Measurements from ENCODE around the gene PLLP. TPM values are rescaled to one million over a fixed set of nuclear protein-coding genes. Genes with fewer than 3 reads are reported as not detected.
A peak's percentile ranks its signal among the peaks of the same experiment; 100 is the strongest.

Gene PLLP
- total RNA-seq, 2 experiments from 2014 or later, result 0.22 TPM; not detected in 1

- no peak for DNase-seq (ENCODE audit: low spot score)
- Histone ChIP-seq H3K4me1 (ENCODE audit: insufficient read depth, low read length, poor library complexity, severe bottlenecking) (peaks cover 34% of the 10 kb centered on the region), H3K79me2 (ENCODE audit: insufficient read depth, low read depth, low read length) (no peaks in the 10 kb centered on the region), H3K27ac (ENCODE audit: low read depth, low read length, poor library complexity, severe bottlenecking) (peak overlapping the region; percentile 88), H3K9me2 (ENCODE audit: insufficient read depth, low read length) (no peaks in the 10 kb centered on the region), H2AFZ (ENCODE audit: low read length) (peak overlapping the region; percentile 53), H3K9me3 (ENCODE audit: low read length) (no peaks in the 10 kb centered on the region; the same call in 1 of the 2 replicates), H3K36me3 (ENCODE audit: insufficient read depth, low read length) (peaks cover 82% of the 10 kb centered on the region), H3K4me2 (ENCODE audit: low read length) (peak overlapping the region; percentile 69), H4K20me1 (ENCODE audit: insufficient read depth, low read length) (no peaks in the 10 kb centered on the region), H3K4me3 (ENCODE audit: low read depth, low read length, poor library complexity, severe bottlenecking) (peak overlapping the region; percentile 33)
- CTCF ChIA-PET (ENCODE audit: unreplicated experiment), result interaction anchor here (0.7 kb wide), 1 partner anchor 50 kb away, joined by 3 read pairs; no protein-coding TSS in a partner anchor
- BruUV-seq (replicated peaks), result no TSS peak
- TF ChIP-seq EZH2phosphoT487 (IDR thresholded peaks at IDR 0.05; ENCODE audit: borderline replicate concordance, low read depth, low read length), result no peak
- TF ChIP-seq, protein P1, sequence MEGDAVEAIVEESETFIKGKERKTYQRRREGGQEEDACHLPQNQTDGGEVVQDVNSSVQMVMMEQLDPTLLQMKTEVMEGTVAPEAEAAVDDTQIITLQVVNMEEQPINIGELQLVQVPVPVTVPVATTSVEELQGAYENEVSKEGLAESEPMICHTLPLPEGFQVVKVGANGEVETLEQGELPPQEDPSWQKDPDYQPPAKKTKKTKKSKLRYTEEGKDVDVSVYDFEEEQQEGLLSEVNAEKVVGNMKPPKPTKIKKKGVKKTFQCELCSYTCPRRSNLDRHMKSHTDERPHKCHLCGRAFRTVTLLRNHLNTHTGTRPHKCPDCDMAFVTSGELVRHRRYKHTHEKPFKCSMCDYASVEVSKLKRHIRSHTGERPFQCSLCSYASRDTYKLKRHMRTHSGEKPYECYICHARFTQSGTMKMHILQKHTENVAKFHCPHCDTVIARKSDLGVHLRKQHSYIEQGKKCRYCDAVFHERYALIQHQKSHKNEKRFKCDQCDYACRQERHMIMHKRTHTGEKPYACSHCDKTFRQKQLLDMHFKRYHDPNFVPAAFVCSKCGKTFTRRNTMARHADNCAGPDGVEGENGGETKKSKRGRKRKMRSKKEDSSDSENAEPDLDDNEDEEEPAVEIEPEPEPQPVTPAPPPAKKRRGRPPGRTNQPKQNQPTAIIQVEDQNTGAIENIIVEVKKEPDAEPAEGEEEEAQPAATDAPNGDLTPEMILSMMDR (conservative IDR thresholded peaks at IDR 0.05; ENCODE audit: low read length), result no peak
- intact Hi-C loops (cut with micrococcal nuclease; ENCODE audit: unreplicated experiment), result no loop called here
- POLR2A ChIA-PET, result interaction anchor here (0.6 to 2.5 kb wide), 6 partner anchors 10 to 50 kb away, joined by 3 to 12 read pairs (median 6); partner anchors contain the start of genes ARL2BP, PSME3IP1 and RSPRY1
These were observed 48.5 kb downstream of the PLLP start for GRCh38 chr16:57236022-57236350.

GRCh38 chr16:57235128-57236021, 49.1 kb downstream of the PLLP start:
- TF ChIP-seq EZH2phosphoT487 (IDR thresholded peaks at IDR 0.05; ENCODE audit: borderline replicate concordance, low read depth, low read length), result no peak
- TF ChIP-seq, protein P1 (conservative IDR thresholded peaks at IDR 0.05; ENCODE audit: low read length), result no peak
- BruUV-seq (replicated peaks), result no TSS peak
- Histone ChIP-seq H3K27ac (ENCODE audit: low read depth, low read length, poor library complexity, severe bottlenecking) (peak overlapping the region; percentile 88), H3K4me2 (ENCODE audit: low read length) (peak overlapping the region; percentile 69), H3K36me3 (ENCODE audit: insufficient read depth, low read length) (peaks cover 88% of the 10 kb centered on the region), H3K9me3 (ENCODE audit: low read length) (no peaks in the 10 kb centered on the region; the same call in 1 of the 2 replicates), H2AFZ (ENCODE audit: low read length) (peak overlapping the region; percentile 53), H3K79me2 (ENCODE audit: insufficient read depth, low read depth, low read length) (no peaks in the 10 kb centered on the region), H3K4me3 (ENCODE audit: low read depth, low read length, poor library complexity, severe bottlenecking) (peak overlapping the region; percentile 33), H4K20me1 (ENCODE audit: insufficient read depth, low read length) (no peaks in the 10 kb centered on the region), H3K9me2 (ENCODE audit: insufficient read depth, low read length) (no peaks in the 10 kb centered on the region), H3K4me1 (ENCODE audit: insufficient read depth, low read length, poor library complexity, severe bottlenecking) (peaks cover 28% of the 10 kb centered on the region)
- POLR2A ChIA-PET, result interaction anchor here (0.6 to 2.5 kb wide), 7 partner anchors 10 to 53 kb away, joined by 3 to 12 read pairs (median 4); partner anchors contain the start of genes ARL2BP, PSME3IP1 and RSPRY1
- intact Hi-C loops (cut with micrococcal nuclease; ENCODE audit: unreplicated experiment), result no loop called here
- DNase-seq (ENCODE audit: low spot score), result peak; percentile 72
- CTCF ChIA-PET (ENCODE audit: unreplicated experiment), result interaction anchor here (0.7 kb wide), 1 partner anchor 51 kb away, joined by 3 read pairs; no protein-coding TSS in a partner anchor

Data from OCI-LY7 (cell line).